Activated CD4-positive, alpha-beta T cell treated with anti-CD3 and anti-CD28 coated beads, Interleukin-2, amount 50 U/mL, for 16 hours (primary cell): Measurements from ENCODE around the gene PDGFRA.
A peak's percentile ranks its signal among the peaks of the same experiment; 100 is the strongest.

Experiments used
- DNase-seq: peaks from one replicate; pipeline ENCODE4 v3.0.0-alpha.2; 2020

PDGFRA gene

GRCh38 chr4:54228961-54229501, at the start of gene PDGFRA:
TSS of gene PDGFRA (plus strand) at chr4:54229293. CDS start at chr4:54258769, 29,476 bp downstream.
- DNase-seq, result no peak

GRCh38 chr4:54184581-54184980, 44.5 kb upstream of the PDGFRA start:
- no peak for DNase-seq

- DNase-seq, result no peak
These were observed 43.9 kb upstream of the PDGFRA start for GRCh38 chr4:54185044-54185780.

GRCh38 chr4:54185866-54186265, 43.2 kb upstream of the PDGFRA start:
- DNase-seq, result no peak

GRCh38 chr4:54186371-54186770, 42.7 kb upstream of the PDGFRA start:
- no peak for DNase-seq

DNA sequence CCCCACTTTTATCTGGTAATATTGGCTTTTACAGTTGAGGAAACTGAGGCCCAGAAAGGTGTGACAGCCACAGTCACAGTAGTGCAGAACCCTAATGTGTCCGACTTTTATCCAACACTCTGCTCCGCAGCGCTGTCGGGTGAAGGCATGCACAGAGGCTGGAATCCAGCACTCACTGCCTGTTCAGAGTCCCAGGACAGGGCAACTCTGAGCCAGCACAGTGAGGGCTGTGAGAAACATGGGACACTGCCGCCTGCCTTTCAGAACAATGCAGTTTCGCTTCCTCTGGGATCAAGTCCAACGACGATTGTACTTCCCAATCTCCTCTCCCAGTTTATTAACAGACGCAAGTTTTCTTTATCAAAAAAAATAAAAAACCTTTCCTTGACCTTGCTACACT, 41.9 kb upstream of the PDGFRA start:
- no peak for DNase-seq

DNA sequence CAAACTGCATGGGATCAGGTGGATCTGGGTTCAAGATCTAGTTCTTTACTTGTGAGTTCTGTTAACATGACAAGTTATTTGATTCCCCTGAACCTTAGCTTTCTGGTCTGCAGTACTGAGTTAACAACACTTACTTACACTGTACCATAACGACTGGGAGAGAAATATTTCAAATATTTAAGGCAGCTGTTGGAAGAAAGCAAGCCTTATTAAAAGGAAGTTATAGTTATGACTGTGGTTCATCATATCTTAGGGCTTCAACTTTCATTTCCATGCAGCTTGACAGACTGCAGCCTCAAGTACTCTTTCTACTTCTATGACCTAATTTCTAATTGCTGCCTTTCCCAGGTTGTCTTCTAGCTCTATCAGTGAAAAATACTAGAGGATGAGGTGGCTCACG, 40.0 kb upstream of the PDGFRA start:
- DNase-seq, result no peak

GRCh38 chr4:54192811-54193210, 36.3 kb upstream of the PDGFRA start:
- no peak for DNase-seq

DNA sequence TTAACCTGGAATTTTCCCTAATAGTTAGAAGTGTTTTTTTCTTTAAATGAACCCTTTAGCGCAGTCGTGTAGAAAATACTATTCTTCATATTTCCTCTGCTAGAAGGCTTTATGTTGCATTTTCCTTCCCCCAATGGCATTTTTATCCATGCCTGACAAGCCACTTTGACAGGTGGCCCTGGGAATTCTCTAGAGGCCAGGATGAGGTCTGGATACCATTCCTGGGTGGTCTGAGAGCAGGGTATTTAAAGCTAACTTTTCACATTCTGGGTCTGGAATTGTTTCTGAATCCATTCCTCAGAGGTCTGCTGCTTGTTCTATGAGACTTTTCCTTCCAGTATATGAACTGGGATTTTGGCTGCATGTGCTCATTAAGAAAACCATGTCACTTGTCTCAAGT, 31.2 kb upstream of the PDGFRA start:
- no peak for DNase-seq

- DNase-seq, result no peak
These were observed 29.2 kb upstream of the PDGFRA start for GRCh38 chr4:54199919-54200318.

- DNase-seq, result no peak
These were observed 19.5 kb upstream of the PDGFRA start for GRCh38 chr4:54209617-54210016.

DNA sequence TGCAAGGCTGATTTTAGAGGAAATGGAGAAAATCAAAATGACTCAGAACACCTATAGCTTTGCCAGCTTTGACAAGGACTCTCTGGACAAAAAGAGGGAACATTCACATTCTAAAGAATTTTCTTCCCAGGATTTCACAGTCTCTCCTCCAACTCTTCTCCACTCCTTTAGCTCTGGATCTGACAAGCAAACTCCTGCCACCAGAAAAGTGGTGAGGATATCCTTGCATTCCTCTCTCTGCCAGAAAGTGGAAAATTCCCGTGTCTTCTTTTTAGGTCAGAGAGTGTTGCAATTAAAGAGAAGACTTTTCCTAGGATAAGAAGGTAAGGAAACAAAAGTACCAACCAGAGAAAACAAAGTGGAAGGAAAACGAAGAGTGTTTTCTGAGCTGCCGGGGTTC, 16.1 kb upstream of the PDGFRA start:
- no peak for DNase-seq

- no peak for DNase-seq
These were observed 15.3 kb upstream of the PDGFRA start for GRCh38 chr4:54213761-54214160.

- DNase-seq, result no peak
These were observed 13.6 kb upstream of the PDGFRA start for GRCh38 chr4:54215379-54216077.

- DNase-seq, result peak; percentile 69
These were observed 11.2 kb upstream of the PDGFRA start for GRCh38 chr4:54217642-54218495.

GRCh38 chr4:54218736-54219135, 10.4 kb upstream of the PDGFRA start:
- DNase-seq, result no peak

DNA sequence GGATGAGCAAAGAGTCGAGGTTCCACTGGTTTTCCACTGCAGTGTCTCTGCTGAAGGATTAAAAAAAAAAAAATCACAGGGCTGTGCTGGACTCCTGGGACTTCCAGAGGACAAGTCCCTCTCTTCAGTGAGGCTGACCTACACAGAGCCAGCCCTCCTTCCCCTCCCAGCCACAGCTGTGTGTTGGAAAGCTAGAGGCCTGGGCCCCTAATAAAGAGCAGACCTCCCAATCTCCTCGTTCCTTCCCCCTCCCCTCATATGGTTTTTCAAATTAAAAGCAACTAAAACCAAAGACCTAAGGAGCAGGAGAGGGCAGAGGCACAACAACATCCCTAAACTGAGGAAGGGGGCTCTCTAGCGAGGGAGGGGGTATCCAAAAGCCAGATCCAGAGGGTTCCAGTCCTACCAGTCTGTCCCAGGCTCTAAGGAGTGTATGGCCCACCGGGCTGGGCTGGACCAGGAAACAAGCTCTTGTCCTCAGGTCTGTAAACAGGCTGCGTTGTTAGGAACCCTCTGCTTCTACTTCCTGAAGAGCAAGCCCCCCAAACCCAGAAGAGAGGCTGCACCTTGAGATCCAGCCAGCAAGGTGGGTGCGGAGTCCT, 4.0 kb upstream of the PDGFRA start:
- no peak for DNase-seq

GRCh38 chr4:54225598-54226403, 3.3 kb upstream of the PDGFRA start:
- DNase-seq, result no peak

GRCh38 chr4:54226404-54227255, 2.5 kb upstream of the PDGFRA start:
- DNase-seq, result no peak

GRCh38 chr4:54227256-54228055, 1.6 kb upstream of the PDGFRA start:
- no peak for DNase-seq
